Measurements from ENCODE around the gene TNS3.

TNS3 gene

DNA sequence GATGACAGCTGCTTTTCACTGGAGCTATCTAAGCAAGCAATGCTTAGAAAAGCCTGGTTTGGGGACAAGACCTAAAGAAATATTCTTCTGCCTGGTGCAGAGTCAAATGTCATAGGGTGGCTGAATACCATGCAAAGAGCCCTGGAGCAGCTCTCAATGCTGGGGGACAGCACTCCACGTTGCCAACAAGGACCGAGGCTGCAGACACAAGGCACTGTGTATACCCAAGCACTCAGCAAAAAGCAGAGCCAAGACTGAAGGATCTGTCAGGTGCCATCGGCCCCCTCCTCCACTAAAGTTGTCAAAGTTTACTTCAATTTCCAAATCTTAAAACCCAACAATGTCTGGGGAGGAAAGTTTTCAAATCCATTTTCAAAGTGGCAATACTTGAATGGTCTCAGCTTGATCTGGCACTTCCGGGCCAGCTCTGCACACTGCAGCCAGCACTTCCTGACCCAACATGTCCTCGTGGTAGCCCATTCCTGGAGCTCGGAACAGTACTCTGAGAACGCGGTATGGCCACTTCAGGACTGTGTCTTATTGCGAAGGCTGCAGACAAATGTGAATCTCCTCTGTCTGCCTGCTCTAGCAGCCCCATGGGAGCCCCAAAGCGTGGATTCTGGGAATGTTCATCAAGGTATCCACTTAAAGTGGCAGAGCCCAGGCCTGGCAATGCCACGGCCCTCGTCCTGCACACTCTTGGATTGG lies 191.8 kb downstream of the TNS3 start:
- TF ChIP-seq REST (IDR thresholded peaks at IDR 0.05; ENCODE audit: insufficient replicate concordance, low read depth) (no peak), SPI1 (IDR thresholded peaks at IDR 0.05; ENCODE audit: borderline replicate concordance, low read depth) (no peak), GABPA (IDR thresholded peaks at IDR 0.05; ENCODE audit: low read depth) (no peak), POLR2AphosphoS5 (IDR thresholded peaks at IDR 0.05; ENCODE audit: low read depth) (no peak)
- TF ChIP-seq, protein P1, sequence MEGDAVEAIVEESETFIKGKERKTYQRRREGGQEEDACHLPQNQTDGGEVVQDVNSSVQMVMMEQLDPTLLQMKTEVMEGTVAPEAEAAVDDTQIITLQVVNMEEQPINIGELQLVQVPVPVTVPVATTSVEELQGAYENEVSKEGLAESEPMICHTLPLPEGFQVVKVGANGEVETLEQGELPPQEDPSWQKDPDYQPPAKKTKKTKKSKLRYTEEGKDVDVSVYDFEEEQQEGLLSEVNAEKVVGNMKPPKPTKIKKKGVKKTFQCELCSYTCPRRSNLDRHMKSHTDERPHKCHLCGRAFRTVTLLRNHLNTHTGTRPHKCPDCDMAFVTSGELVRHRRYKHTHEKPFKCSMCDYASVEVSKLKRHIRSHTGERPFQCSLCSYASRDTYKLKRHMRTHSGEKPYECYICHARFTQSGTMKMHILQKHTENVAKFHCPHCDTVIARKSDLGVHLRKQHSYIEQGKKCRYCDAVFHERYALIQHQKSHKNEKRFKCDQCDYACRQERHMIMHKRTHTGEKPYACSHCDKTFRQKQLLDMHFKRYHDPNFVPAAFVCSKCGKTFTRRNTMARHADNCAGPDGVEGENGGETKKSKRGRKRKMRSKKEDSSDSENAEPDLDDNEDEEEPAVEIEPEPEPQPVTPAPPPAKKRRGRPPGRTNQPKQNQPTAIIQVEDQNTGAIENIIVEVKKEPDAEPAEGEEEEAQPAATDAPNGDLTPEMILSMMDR (IDR thresholded peaks at IDR 0.05; ENCODE audit: insufficient read depth, low read length) = no peak

DNA sequence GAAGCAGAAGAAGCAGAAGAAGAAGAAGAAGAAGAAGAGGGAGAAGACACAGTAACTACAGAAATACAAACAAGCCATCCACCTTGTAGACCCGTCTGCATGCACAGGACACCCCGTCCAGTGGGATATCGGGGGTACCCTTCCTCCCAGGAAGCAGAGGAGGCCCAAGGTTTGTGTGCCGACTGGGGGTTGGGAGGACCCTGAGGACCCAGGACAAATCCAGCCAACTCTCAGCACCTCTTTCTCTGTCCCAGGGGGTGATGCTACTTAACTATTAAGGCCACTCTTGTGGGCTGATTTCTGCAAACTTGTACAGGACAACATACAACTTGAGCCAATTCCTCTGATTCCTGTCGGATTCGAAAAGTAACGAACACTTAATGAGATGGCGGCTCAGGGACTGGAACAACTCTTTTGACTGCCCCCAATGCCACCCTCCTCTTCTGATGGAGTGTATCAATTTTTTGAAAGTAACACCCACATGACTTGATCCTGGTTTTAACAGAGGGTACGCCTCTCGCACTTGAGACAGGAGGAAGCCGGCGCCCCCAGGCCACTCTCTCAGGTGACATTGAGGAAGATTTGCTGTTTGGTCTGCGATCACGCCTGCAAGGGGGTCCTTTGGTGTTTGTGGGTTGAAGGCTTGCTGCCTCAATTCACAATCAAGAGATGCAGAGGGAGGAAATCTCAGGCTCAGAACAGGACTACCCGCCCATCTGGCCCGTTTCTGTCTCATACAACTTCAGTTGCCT lies 192.6 kb downstream of the TNS3 start:
- no peaks in the 10 kb centered on the region for H3K27me3 ChIP-seq (ENCODE audit: insufficient read depth, poor library complexity, severe bottlenecking)
- H3K27ac ChIP-seq (replicated peaks) = no peak overlapping the region
- H3K4me3 ChIP-seq (replicated peaks; ENCODE audit: insufficient read depth, low read length) = no peak overlapping the region
- no peak for DNase-seq (ENCODE audit: low read depth in 1 of 2, low spot score in 1 of 2)
- TF ChIP-seq GABPA (IDR thresholded peaks at IDR 0.05; ENCODE audit: low read depth) (no peak), POLR2AphosphoS5 (IDR thresholded peaks at IDR 0.05; ENCODE audit: low read depth) (no peak), SPI1 (IDR thresholded peaks at IDR 0.05; ENCODE audit: borderline replicate concordance, low read depth) (no peak), REST (IDR thresholded peaks at IDR 0.05; ENCODE audit: insufficient replicate concordance, low read depth) (no peak)
- TF ChIP-seq, protein P1 (IDR thresholded peaks at IDR 0.05; ENCODE audit: insufficient read depth, low read length) = no peak

More for the DNA sequence above, 191.8 kb downstream of the TNS3 start:
- H3K27ac ChIP-seq (replicated peaks) = no peak overlapping the region
- no peak overlapping the region for H3K4me3 ChIP-seq (replicated peaks; ENCODE audit: insufficient read depth, low read length)
- no peak for DNase-seq (ENCODE audit: low read depth in 1 of 2, low spot score in 1 of 2)
- H3K27me3 ChIP-seq (ENCODE audit: insufficient read depth, poor library complexity, severe bottlenecking) = no peaks in the 10 kb centered on the region

DNA sequence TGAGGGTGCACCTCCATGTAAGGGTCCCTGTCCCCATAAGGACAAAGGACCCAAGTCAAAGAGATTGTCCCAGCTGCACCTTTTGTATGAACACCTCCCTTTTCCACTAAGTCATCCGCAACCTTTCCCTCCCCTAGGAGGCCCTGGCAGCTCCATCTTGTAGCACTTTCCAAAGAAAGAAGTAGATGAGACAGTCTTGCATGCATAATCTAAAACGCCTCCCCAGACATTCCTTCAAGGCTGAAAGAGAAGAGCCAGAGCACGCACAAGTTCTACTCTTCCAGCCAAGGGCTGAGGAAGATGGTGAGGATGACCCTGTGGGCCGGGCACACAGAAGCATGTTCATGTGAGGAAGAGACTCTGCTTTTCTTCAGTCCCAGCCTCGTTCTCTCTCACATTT lies 194.4 kb downstream of the TNS3 start:
- DNase-seq (ENCODE audit: low read depth in 1 of 2, low spot score in 1 of 2) = no peak
- no peak for TF ChIP-seq REST (IDR thresholded peaks at IDR 0.05; ENCODE audit: insufficient replicate concordance, low read depth)
- TF ChIP-seq SPI1 (IDR thresholded peaks at IDR 0.05; ENCODE audit: borderline replicate concordance, low read depth) = no peak
- no peak for TF ChIP-seq POLR2AphosphoS5 (IDR thresholded peaks at IDR 0.05; ENCODE audit: low read depth)
- TF ChIP-seq, protein P1 (IDR thresholded peaks at IDR 0.05; ENCODE audit: insufficient read depth, low read length) = no peak
- no peak for TF ChIP-seq GABPA (IDR thresholded peaks at IDR 0.05; ENCODE audit: low read depth)

More for the DNA sequence above, 194.4 kb downstream of the TNS3 start:
- Histone ChIP-seq H3K4me3 (replicated peaks; ENCODE audit: insufficient read depth, low read length) (no peak overlapping the region), H3K27ac (replicated peaks) (no peak overlapping the region), H3K27me3 (ENCODE audit: insufficient read depth, poor library complexity, severe bottlenecking) (no peaks in the 10 kb centered on the region)

Measured in HL-60 (cell line).